GM21528 (cell line): ENCODE results near the gene CCDC187.
"Not testable (repeated sequence)": the region's sequence is repeated elsewhere in the genome, so short reads cannot be mapped to it uniquely, and the experiment has no call there.

ENCODE experiments used
- ATAC-seq: cut with Tn5 transposase; IDR thresholded peaks from one replicate; pipeline ENCODE4 v1.9.1; 2021; ENCODE audit warnings: mild to moderate bottlenecking, moderate library complexity; ENCODE audit not compliant: unreplicated experiment, low FRiP score

Gene CCDC187

GRCh38 chr9:136303825-136304416, at the start of gene CCDC187:
Gene CCDC187 (minus strand): TSS chr9:136304094. CDS start chr9:136303830, 264 bp downstream.
- ATAC-seq: no peak

DNA sequence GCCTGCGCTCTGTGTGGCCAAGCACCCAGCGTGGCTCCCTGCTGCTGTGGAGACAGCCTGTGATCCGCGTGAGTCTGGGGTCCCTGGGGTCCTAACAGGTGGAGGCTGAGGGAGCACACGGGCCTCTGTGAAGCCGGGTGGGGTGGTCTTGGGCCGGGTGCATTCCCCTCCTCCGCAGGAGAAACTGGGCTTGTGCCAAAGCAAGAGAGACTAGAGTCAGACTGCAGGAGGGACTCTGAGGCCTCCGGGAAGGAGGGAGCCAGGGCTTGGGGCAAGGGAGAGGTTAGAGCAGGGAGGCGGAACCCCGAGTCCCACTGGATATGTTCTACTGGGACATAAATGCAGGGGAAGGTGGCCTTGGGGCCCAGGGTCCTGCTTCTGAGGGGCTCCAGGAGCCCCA, 49.2 kb upstream of the CCDC187 start:
- no peak for ATAC-seq

- ATAC-seq: no peak
Observed at GRCh38 chr9:136352682-136353081, 48.8 kb upstream of the CCDC187 start.

GRCh38 chr9:136351868-136352267, 48.0 kb upstream of the CCDC187 start:
- not testable (repeated sequence) for ATAC-seq

DNA sequence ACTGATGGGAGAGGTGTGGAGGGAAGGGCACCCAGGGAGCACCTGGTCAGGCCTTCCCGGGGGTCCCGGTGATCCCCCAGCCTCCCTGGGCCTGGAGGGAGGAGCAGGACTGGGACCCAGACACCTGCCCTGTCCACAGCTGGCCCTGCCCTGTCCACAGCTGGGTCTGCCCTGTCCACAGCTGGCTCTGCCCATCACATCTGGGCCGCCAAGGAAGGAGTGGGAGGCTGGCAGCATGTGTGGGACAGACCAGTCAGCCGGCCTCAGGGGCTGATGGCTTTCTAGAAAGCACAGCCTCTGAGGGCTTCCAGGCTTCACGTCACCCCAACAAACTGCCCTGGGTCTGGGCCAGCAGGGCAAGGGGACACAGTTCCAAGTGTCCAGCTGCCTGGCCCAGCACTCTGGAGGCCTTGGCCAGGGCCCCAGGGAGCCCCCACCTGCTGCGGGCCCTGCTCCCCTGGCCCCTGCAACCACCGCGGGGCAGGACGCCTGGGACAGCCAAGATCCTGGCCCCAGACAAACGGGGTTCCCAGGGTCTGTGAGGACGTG, 47.4 kb upstream of the CCDC187 start:
- ATAC-seq: no peak

DNA sequence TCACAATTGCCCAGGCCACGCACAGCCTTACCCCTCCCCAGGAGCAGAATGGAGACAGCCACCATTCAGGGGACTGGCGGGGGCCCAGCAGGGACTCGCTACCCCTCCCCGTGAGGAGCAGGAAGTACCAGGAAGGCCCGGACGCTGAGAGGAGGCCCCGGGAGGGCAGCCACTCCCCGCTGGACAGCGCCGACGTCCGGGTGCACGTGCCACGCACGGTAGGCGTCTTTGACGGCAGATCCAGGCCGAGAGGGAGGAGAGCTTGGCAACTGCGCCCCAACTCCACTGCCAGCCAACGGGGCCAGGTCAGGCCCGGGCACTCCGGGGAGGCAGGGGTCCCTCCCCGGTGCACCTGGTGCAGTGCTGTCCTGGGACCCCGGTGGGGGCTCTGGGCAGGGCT, 45.7 kb upstream of the CCDC187 start:
- no peak for ATAC-seq

- ATAC-seq: no peak
Observed at GRCh38 chr9:136348691-136349090, 44.8 kb upstream of the CCDC187 start.

DNA sequence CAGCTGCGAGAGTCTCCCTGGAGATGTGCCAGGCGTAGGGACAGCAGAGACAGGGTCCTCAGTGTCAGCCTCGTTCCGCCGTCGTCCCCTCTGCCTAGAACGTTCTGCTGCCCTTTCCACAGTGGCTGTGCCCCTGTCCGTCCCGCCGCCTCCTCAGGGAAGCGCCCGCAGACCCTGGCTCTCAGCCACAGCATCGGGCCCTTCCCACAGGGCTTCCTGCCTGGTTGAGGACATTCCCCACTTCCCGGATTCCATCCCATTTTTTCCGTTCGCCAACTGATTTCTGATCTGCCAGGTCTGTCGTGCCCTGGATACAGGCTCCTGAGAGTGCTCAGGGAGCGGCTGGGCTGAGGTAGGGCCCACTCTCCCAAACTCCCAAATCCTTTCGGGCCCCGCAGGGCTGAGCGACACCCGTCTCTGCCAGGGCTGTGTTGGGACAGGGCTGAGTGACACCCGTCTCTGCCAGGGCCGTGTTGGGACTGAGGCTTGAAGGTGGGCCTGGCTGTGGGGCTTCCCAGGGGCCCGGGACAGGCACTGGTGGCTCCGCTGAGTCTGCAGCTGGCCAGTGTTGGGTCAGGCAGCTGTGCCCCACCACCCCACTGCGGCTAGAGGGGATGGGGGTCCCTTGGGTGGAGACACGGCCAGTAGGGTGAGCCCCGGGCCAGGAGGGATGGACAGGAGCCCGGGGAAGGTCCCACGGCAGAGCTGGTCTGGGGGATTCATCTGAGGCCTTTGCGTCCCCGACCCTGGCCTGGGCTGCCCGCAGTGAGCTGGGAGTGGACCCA, 43.8 kb upstream of the CCDC187 start:
- ATAC-seq: no peak

DNA sequence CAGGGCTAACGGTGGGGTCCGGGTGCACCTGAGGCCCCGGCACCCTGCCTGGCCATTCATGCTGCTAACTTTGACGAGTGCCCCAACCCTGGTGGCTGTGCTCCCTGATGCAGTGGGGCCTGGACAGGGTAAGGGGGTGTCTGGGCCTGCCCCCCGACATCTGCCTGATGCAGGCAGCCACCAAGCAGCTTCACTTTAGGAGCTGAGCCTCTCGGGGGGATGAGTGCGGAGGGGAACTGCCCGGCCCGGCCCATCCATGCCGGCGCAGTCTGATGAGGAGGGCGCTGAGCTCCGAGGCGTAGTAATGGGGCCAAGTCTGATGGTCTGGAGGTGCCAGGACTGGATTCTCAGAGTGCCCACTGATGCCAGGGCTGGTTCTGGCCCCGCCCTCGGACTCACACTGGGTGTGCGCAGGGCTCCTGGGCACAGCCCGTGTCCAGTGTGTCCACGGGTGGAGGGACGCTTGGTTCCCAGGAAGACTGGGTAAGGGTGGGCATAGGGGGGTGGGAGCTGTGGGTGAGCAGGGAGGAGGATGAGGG, 43.1 kb upstream of the CCDC187 start:
- ATAC-seq: no peak

DNA sequence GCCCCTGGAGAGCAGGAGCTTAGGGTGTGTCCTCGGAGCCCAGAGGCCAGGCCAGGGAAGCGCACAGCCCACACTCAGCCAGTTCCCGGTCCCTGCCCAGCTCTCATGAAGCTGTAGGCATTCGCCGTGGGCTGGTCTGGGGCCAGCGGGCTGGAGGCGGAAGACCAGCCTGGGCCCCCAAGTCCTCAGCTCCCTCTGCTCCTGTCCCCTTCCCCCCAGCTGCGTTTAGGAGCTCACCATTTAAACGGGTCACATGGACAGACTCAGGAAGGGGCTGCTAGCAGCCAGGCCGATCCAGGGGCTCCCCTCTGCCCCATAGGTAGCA, 42.2 kb upstream of the CCDC187 start:
- no peak for ATAC-seq

- ATAC-seq: no peak
Observed at GRCh38 chr9:136345281-136346156, 41.6 kb upstream of the CCDC187 start.

DNA sequence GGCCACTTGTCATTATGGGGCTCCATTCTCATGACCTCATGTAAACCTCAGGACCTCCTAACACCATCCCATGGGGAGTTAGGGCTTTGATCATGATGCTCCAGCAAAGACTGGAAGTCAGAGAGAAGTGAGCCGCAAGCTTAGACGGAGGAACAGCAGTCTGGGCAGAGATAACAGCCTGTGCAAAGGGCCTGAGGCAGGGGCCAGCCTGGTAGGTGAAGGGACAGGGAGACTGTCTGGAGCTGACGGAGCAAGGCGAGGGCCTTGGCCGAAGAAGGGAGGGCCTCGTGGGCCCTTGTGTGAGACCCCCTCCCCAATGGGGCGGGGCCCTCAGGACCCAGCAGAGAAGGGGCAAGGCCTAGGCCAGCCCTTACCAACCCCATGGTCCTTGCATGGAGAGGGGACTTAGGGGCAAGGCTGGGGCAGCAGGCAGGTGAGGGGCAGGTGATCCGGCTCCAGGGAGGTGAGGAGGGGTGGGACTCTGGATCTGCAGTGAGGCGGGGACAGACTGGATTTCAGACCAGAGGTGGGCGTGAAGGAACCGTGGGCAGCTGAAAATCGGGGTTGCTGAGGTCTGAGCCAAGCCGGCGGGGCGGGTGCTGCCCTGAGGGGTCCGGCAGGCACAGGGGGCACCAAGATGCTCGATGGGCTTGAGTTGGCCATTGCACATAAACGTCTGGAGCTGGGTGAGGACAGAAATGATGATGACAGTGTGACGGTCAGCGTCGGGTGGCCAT, 40.8 kb upstream of the CCDC187 start:
- ATAC-seq: no peak

DNA sequence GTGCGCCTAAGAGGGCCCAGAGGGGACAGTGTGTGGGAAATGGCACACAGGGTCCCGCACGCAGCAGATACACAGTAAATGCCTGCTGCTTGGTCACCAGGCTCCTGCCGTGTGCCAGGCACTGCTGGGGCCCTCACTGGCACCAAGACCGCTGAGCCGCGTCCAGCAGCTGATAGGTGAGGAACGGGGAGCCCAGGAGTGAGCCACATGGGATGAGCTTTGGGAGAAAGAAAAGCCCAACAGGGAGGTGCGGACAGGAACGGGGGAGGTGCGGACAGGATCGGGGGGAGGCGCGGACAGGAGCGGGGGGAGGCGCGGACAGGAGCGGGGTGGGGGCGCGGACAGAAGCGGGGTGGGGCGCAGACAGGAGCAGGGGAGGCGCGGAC, 40.0 kb upstream of the CCDC187 start:
- ATAC-seq: no peak

GRCh38 chr9:136343121-136343883, 39.4 kb upstream of the CCDC187 start:
- ATAC-seq: no peak

DNA sequence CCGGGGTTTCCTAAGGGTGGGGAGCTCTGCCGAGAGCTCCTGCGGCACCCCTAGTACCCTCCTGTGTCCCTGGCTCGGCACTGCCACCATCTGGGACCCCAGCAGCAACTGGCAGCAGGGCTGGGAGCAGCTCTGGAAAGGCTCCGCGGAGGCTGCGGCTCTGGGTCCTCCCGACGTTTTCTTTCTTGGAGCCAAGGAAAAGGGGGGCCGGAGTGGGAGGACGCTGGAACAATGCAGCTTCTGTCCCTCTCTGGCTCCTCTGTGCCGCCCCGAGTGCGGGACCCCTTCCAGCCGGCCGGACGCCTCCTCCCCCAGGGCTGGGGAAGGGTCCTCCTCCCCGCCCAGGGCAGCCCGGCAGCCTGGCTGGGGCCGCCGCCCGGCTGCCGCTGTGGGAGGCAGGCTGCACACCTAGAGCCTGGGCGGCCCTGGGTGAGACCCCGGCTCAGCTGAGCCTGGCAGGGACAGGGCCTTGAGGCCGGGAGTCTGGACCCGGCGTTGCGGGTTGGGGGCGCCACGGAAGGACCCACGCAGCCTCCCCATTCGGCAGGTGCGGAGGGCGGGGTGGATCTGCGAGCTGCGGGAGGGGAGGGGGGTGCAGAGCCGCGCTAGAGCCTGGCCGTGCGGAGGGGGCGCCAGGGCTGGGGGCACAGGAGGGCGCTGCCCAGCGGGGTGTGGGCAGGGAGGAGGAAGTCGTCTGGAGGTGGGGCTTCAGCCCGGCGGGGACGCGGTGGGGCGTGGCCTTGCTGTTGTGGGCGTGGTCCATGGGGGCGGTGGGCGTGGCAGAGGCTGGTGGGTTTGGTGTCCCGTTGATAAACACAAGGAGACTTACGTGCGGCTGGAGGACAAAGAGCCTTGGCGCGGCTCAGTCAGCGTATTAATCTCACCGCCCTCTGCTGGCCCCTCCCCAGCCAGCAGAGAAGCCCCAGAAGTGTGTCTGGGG, 38.6 kb upstream of the CCDC187 start:
- no peak for ATAC-seq

DNA sequence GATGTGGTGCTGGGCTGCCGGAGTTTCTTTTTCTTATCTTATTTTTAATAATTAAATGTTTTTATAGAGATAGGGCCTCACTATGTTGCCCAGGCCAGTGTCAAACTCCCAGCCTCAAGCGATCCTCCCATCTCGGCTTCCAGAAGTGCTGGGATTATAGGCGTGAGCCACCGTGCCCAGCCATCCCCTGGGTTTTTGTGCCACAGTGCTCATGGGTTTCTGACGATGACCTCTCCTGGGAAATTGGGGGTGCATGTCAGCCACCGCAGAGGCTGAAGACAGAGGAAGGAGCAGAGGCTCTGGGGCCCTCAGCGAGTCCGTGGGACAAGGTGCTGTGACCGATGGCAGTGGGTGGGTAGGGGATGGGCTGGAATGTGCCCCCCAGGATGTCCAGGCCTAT, 37.9 kb upstream of the CCDC187 start:
- no peak for ATAC-seq

DNA sequence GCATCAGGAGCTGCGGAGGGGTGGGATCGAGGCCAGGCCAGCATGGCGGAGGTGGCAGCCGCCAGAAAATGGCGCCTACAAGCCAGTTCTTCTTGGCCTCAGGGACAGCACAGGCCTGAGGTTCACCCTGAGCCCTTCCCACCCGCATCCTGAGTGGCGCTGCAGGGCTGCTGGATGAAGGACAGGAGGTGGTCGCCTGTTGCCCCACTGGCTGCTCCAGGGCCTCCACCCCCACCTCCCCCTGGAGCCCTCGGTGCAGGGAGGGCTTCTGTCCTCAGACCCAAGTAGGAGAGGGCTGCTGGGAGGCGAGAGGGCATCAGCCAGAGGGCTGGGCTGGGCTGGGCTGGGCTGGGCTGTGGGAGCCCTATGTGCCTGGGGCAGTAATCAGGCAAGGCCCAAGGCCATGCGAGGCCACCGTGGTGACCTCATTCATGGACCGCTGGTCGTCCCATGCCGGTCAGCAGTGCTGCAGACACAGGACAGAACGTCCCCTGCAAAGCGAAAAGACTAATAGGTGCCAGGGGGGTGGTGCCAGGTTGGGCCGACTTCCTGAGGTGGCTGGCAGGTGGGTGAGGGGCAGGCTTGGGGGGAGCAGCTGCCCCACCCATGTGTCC, 37.3 kb upstream of the CCDC187 start:
- ATAC-seq: no peak
